Activated CD4-positive, alpha-beta T cell treated with anti-CD3 and anti-CD28 coated beads for 1 hour (primary cell): ENCODE measurements around the gene NCAPD3.

Experiments
- DNase-seq: peaks from one replicate; pipeline ENCODE4 v3.0.0-alpha.2; 2020

The NCAPD3 gene

GRCh38 chr11:134158023-134158422, 65.7 kb downstream of the NCAPD3 start:
- no peak for DNase-seq

GRCh38 chr11:134157451-134157850, 66.3 kb downstream of the NCAPD3 start:
- DNase-seq, result no peak

- no peak for DNase-seq
Observed at GRCh38 chr11:134155946-134156865, 67.6 kb downstream of the NCAPD3 start.

- DNase-seq, result no peak
Observed at GRCh38 chr11:134155456-134155855, 68.3 kb downstream of the NCAPD3 start.

- DNase-seq, result no peak
Observed at GRCh38 chr11:134154441-134154840, 69.3 kb downstream of the NCAPD3 start.

- DNase-seq, result no peak
Observed at GRCh38 chr11:134153147-134153905, 70.4 kb downstream of the NCAPD3 start.

GRCh38 chr11:134152696-134153095, 71.1 kb downstream of the NCAPD3 start:
- no peak for DNase-seq

- DNase-seq, result no peak
Observed at GRCh38 chr11:134151083-134151747, 72.6 kb downstream of the NCAPD3 start.

- DNase-seq, result no peak
Observed at GRCh38 chr11:134150195-134150903, 73.4 kb downstream of the NCAPD3 start.

- no peak for DNase-seq
Observed at GRCh38 chr11:134149371-134149770, 74.4 kb downstream of the NCAPD3 start.

GRCh38 chr11:134146598-134146997, 77.2 kb downstream of the NCAPD3 start:
- no peak for DNase-seq

- DNase-seq, result no peak
Observed at GRCh38 chr11:134145715-134146114, 78.1 kb downstream of the NCAPD3 start.

- no peak for DNase-seq
Observed at GRCh38 chr11:134144744-134145143, 79.0 kb downstream of the NCAPD3 start.

- no peak for DNase-seq
Observed at GRCh38 chr11:134143801-134144200, 80.0 kb downstream of the NCAPD3 start.

- DNase-seq, result no peak
Observed at GRCh38 chr11:134142536-134142935, 81.2 kb downstream of the NCAPD3 start.

GRCh38 chr11:134140961-134141490, 82.7 kb downstream of the NCAPD3 start:
- no peak for DNase-seq

- no peak for DNase-seq
Observed at GRCh38 chr11:134139873-134140331, 83.9 kb downstream of the NCAPD3 start.

- no peak for DNase-seq
Observed at GRCh38 chr11:134139303-134139872, 84.4 kb downstream of the NCAPD3 start.

GRCh38 chr11:134138376-134138775, 85.4 kb downstream of the NCAPD3 start:
- no peak for DNase-seq

- no peak for DNase-seq
Observed at GRCh38 chr11:134134167-134134566, 89.6 kb downstream of the NCAPD3 start.

- DNase-seq, result no peak
Observed at GRCh38 chr11:134132808-134133207, 91.0 kb downstream of the NCAPD3 start.
